Measurements from ENCODE around the gene MRPS12. TPM values are rescaled to one million over a fixed set of nuclear protein-coding genes. Genes with fewer than 3 reads are reported as not detected.

MRPS12 gene
- total RNA-seq, 6 experiments from 2014 or later = 21.2 to 49.5 (median 24.0) TPM

GRCh38 chr19:38941979-38942378 lies 11.2 kb downstream of the MRPS12 start:
- intact Hi-C loops (cut with DNase I) = no loop called here
- peaks cover 0 to 6% (median 2%) of the 10 kb centered on the region in 4 donors for H3K36me3 ChIP-seq
- H3K9me3 ChIP-seq = no peaks in the 10 kb centered on the region
- no peak for TF ChIP-seq CTCF (IDR thresholded peaks at IDR 0.05)
- DNase-seq (peak in 2 of 3 donors; percentile 2 to 10), ATAC-seq (no peak)
- 94% methylated on average over 2 of the region's 2 CpGs for WGBS (ENCODE audit: insufficient coverage, low coverage, low lambda C conversion rate, missing lambda C conversion rate)
- no peak overlapping the region for H3K4me3 ChIP-seq
- H3K4me1 ChIP-seq = no peaks in the 10 kb centered on the region
- H3K27ac ChIP-seq = no peak overlapping the region
- no peaks in the 10 kb centered on the region for H3K27me3 ChIP-seq

- ATAC-seq = peak in 3 of 4 donors; percentile 25 to 28 (median 27)
- Histone ChIP-seq H3K4me3 (no peak overlapping the region), H3K27me3 (no peaks in the 10 kb centered on the region), H3K36me3 (peaks cover 0 to 6% (median 2%) of the 10 kb centered on the region in 4 donors), H3K27ac (no peak overlapping the region), H3K9me3 (no peaks in the 10 kb centered on the region), H3K4me1 (no peaks in the 10 kb centered on the region)
- TF ChIP-seq CTCF (IDR thresholded peaks at IDR 0.05) (no peak), POLR2A (IDR thresholded peaks at IDR 0.05) (no peak)
- intact Hi-C loops (cut with DNase I) = no loop called here
- DNase-seq = peak in 2 of 3 donors; percentile 15 to 21
- 85% methylated on average over 10 of the region's 20 CpGs for WGBS (ENCODE audit: insufficient coverage, low coverage, low lambda C conversion rate, missing lambda C conversion rate)
Observed at GRCh38 chr19:38942471-38943181, 11.9 kb downstream of the MRPS12 start.

- no CpG with 5 or more reads among the region's 12 CpGs for WGBS (ENCODE audit: insufficient coverage, low coverage, low lambda C conversion rate, missing lambda C conversion rate)
- peaks cover 0 to 6% (median 2%) of the 10 kb centered on the region in 4 donors for H3K36me3 ChIP-seq
- H3K4me1 ChIP-seq = peaks cover 0 to 2% (median 0%) of the 10 kb centered on the region in 4 donors
- no peaks in the 10 kb centered on the region for H3K9me3 ChIP-seq
- no peak overlapping the region for H3K4me3 ChIP-seq
- no peak overlapping the region for H3K27ac ChIP-seq
- DNase-seq (peak in 1 of 3 donors; percentile 19), ATAC-seq (no peak)
- intact Hi-C loops (cut with DNase I) = no loop called here
- no peaks in the 10 kb centered on the region for H3K27me3 ChIP-seq
- no peak for TF ChIP-seq CTCF (IDR thresholded peaks at IDR 0.05)
- no peak for TF ChIP-seq POLR2A (IDR thresholded peaks at IDR 0.05)
Observed at GRCh38 chr19:38944981-38945506, 14.3 kb downstream of the MRPS12 start.

GRCh38 chr19:38945562-38946228 lies 15.0 kb downstream of the MRPS12 start:
- no peak for TF ChIP-seq POLR2A (IDR thresholded peaks at IDR 0.05)
- ATAC-seq (no peak), DNase-seq (peak in 1 of 3 donors; percentile 14)
- Histone ChIP-seq H3K4me3 (no peak overlapping the region), H3K27ac (no peak overlapping the region), H3K27me3 (no peaks in the 10 kb centered on the region), H3K9me3 (no peaks in the 10 kb centered on the region), H3K36me3 (peaks cover 0 to 6% (median 2%) of the 10 kb centered on the region in 4 donors), H3K4me1 (peaks cover 0 to 8% (median 0%) of the 10 kb centered on the region in 4 donors)
- intact Hi-C loops (cut with DNase I) = no loop called here
- WGBS (ENCODE audit: insufficient coverage, low coverage, low lambda C conversion rate, missing lambda C conversion rate) = no CpG with 5 or more reads among the region's 3 CpGs
